GM12874 (cell line): ENCODE measurements around the gene SMARCB1.

Source experiments
- CTCF ChIP-seq: IDR thresholded peaks from 2 replicates; pipeline ENCODE4 v1.5.1; 2011; ENCODE audit warnings: low read depth, mild to moderate bottlenecking, control low read depth, low read length, moderate library complexity; ENCODE audit not compliant: insufficient read depth

SMARCB1 gene

GRCh38 chr22:23772649-23773473, 13.9 kb upstream of the SMARCB1 start, which contains the start of gene MMP11:
TSS of gene MMP11 (plus strand) at chr22:23772849. CDS start at chr22:23772871, 22 bp downstream.
- 0 out of 2 replicates have a peak, but pooled peaks have one; percentile 15 for TF ChIP-seq CTCF

GRCh38 chr22:23773483-23774113, 13.2 kb upstream of the SMARCB1 start:
- no peak for TF ChIP-seq CTCF

GRCh38 chr22:23774114-23774921, 12.4 kb upstream of the SMARCB1 start:
- no peak for TF ChIP-seq CTCF

GRCh38 chr22:23774922-23775436, 11.8 kb upstream of the SMARCB1 start:
- TF ChIP-seq CTCF = no peak

- no peak for TF ChIP-seq CTCF
These were observed 10.9 kb upstream of the SMARCB1 start for GRCh38 chr22:23775779-23776375.

GRCh38 chr22:23777776-23778576, 8.8 kb upstream of the SMARCB1 start:
- no peak for TF ChIP-seq CTCF
